Activated CD8-positive, alpha-beta memory T cell treated with anti-CD3 and anti-CD28 coated beads for 4 hours (primary cell): ENCODE measurements around the gene KCNIP1.

Experiments used
- DNase-seq, 2 donors: peaks; one replicate each; pipeline ENCODE4 v3.0.0-alpha.2; 2020; ENCODE audit warnings: low read depth in 2 of 2

Gene KCNIP1

GRCh38 chr5:170711300-170711699 is 207.5 kb downstream of the KCNIP1 start:
- no peak for DNase-seq

DNA sequence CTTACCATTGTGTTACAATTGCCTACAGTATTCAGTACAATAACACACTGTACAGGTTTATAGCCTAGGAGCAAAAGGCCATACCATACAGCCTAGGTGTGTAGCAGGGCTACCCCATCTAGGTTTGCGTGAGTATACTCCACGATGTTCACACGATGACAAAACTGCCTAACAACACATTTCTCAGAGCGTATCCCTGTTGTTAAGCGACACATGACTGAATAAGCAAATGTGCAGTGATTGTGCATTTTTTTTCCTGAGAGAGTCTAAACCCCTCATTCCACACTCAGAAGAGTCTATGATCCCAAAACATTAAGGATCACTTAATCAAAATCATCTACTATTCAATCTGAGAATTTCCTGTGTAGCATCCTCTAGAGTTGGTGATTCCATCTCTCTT is 211.3 kb downstream of the KCNIP1 start:
- no peak for DNase-seq

- DNase-seq, result no peak
Observed at GRCh38 chr5:170716396-170716795, 212.6 kb downstream of the KCNIP1 start.

GRCh38 chr5:170719551-170719950 is 215.7 kb downstream of the KCNIP1 start:
- DNase-seq, result no peak

DNA sequence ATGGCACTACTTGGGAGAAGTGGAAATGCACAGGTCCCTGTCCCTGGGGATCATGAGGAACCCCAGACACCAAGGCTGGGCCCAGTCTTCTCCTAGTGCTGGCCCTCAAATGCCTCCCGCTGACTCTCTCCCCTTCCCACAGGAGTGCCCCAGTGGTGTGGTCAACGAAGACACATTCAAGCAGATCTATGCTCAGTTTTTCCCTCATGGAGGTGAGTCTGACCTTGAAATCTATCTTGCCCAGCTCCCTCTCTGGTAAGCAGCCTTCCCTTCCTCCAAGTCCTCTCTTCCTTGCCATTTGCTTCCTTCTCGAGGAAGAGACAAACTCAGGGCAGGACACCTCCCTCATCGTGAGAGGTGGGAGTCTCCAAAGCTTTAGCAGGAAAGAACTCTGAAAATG is 216.4 kb downstream of the KCNIP1 start:
- no peak for DNase-seq

DNA sequence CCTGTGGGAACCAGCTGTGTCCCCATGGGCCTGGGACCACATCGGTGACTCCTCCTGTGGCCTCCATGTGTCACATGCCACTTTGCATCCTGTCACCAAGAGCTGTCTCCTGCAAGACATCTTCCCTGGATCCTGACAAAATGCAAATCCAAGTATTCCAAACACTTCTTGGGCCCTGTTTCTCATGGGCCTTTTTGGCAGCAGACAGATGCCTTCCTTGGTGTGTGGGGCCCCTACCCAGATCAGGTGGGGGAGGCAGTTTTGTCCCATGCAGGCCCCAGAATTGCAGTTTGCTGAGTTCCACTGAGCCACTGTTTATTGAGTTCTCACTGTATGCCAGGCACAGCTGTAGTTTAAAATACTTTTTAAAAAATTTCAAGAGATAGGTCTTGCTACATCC is 217.2 kb downstream of the KCNIP1 start:
- no peak for DNase-seq

DNA sequence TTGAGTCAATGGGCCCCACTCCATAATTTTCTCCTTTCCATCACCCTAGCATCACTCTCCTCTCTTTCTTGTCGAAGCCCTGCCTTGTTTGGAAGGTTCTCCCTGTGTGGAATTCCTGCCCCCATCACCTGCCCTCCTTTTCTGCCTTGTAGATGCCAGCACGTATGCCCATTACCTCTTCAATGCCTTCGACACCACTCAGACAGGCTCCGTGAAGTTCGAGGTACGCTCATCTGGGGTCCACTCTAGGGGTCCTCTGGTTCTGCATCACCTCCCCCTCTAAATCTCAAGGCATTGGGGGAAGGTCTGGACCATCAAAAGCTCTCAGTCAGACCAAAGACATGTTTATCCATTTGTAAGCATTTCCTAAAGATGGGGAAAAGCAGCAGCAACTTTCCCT is 217.9 kb downstream of the KCNIP1 start:
- DNase-seq, result no peak

DNA sequence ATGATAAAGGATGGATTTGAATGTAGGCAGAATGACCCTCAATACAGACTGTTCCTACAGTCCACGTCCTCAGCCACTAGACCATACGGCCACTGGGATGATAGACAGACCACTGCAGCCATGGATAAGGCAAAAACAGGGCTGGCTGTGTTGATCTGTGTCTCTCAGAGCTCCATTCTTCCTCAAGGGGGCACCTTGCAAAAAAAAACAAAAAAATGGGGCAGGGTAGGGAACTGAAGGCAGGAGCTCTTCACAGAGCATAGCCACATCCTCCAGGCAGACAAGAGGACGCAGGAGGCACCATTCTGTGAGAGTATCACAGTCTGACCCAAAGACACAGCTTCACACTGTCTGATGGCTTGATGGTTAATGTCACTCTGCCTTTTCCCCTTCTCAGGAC is 218.5 kb downstream of the KCNIP1 start:
- DNase-seq, result no peak

GRCh38 chr5:170731052-170731451 is 227.2 kb downstream of the KCNIP1 start:
- no peak for DNase-seq

- no peak for DNase-seq
Observed at GRCh38 chr5:170732685-170733084, 228.9 kb downstream of the KCNIP1 start.

DNA sequence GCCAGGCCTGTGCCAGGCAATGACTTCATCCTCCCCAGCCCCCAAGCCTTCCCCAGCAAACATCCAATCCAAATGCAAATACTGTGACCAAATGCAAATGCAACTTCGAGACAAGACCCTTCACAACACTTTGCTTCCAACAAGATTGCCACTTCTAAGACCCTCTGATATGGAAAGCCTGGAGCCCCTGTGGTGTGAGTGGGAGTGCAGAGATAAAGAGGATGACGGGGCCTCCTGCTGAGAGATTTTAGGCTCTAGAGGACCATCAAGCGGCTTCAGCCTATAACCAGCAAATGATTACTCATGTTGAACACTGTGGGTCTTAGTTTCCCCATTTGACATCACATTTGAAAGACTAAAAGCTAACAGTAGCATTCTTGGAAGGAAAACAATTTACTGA is 233.1 kb downstream of the KCNIP1 start:
- no peak for DNase-seq

DNA sequence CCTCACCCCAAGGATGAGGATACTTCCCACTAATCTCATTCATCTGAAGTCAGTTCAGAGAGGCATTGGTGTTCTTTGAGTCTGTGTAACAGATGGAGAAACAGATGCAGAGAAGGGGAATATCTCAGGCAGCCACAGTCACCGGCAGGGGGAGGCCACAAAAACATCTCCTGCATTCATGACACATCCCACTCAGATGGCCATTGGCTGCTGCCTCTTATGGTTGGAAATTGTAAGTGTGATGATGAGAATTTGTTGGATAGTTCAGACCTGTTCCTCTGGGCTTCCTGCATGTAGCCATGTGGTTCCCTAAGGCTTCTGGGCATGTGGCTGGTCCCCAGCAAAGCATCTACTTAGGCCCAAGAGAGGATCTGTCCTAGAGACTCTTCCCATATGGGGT is 233.8 kb downstream of the KCNIP1 start:
- DNase-seq, result no peak

GRCh38 chr5:170738840-170739239 is 235.0 kb downstream of the KCNIP1 start:
- no peak for DNase-seq

DNA sequence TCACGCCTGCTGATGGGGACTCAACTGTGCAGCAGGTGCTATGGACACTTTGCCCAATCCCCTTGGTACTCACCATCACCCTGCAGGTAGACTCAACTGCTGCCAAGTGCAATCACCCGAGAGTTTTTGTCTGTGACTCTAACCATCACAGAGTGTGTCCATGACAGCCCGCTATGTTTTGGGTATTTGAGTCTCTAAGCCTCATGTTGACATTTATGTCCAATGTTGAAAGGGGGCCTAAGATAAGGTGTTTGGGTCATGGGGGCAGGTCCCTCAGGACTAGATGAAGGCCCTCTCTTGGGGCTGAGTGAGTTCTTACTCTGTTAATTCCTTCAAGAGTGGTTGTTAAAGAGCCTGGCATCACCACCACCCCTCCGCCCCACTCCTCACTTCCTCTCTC is 235.6 kb downstream of the KCNIP1 start:
- no peak for DNase-seq

- no peak for DNase-seq
Observed at GRCh38 chr5:170740551-170741205, 236.9 kb downstream of the KCNIP1 start.

DNA sequence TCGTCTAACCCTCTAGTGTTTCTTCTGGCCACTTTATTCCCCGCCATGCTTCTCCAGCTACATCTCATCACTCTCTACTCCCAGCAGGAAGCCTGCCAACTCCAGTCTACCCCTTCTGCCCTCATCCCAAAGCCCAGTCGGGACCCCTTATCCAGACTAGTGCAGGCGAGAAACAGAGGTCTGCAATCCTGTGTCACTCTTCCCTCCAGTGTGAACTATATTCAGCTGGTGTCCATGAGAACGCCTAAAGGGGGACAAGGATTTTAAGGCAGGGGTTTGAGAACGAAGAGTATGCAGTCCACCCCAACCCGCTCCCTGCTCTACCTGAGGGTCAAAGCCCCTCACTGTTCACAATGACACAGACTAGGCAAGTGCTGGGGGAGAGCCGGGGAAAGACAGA is 238.0 kb downstream of the KCNIP1 start:
- DNase-seq, result no peak

GRCh38 chr5:170743876-170744212 is 240.0 kb downstream of the KCNIP1 start:
- no peak for DNase-seq

DNA sequence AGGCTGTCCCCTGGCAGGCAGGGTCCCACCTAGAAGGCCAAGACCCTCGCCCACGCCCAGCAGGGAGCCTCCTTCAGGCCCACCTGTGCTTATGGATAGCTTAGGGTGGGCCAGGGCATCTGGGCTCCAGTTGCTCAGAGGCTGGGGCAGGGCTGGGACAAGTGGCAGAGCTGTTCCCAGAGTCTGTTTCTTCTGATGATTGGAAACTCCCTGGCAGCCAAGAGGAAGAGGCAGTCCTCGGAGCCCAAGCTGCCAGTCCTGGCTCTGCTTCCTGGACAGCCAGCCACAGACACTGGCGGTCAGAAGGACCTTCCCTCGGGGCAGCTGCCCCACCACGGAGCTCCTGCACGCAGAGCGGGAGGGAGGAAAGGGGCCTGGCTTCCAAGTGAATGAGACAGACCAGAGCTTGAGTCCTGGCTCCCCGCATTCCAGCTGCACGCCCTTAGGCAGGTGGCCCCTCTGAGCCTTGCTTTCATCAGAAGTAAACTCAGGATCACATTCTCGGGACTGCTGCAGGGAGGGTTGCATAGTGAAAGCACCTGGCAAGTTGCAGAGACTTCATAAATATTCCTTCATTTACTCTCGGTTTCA is 241.8 kb downstream of the KCNIP1 start:
- DNase-seq, result no peak

DNA sequence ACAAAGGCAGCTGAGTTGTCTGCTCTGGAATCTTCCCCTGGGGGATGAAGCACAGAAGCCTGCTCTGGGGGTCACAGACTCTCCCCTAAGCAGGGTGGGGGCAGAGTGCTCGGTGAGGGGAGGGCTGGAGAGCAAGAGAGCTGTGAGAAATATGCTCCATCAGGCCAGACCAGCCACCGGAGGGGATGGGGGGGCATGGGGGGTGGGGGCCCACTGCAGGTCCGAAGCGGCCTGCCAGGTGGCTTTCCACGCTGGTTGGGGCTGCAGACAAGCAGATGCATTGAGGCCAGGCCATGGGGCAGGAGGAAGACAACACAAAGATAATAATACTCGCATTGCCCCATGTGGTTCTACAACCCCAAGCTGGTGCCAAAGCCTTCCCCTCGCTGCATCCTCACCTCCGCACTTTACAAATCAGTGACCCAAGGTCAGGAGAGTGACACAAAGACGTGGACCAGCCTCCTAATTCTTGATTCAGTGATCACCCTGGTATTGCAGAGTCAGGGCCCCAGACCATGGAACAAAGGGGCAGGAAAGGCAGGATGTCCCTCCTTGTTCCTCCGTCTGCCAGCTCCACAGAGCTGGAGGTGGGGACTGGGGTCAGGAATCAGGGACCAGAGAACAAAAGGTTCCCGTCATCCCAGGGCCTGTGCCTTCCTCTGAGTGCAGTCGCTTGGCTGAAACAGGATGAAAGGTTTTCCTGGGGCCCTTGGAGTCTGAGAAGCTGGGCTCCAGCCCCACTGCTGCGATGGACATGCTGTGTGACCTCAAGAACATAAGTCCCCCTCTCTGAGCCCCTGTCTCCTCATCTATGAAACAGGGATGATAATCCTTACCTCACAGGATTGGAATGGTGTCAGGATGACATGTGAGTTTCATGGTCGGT is 242.5 kb downstream of the KCNIP1 start:
- no peak for DNase-seq

DNA sequence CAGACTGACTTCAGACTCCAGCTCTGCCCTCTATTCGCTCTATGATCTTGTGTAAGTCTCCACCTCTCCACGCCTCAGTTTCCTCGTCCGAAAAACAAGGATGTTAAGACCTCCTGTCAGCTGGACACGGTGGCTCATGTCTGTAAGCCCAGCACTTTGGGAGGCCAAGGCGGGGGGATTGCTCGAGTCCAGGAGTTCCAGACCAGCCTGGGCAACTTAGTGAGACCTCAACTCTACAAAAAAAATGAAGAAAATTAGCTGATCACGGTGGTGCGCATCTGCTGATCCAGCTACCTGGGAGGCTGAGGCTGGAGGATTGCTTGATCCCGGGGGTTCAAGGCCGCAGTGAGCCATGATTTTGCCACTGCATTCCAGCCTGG is 243.1 kb downstream of the KCNIP1 start:
- no peak for DNase-seq

DNA sequence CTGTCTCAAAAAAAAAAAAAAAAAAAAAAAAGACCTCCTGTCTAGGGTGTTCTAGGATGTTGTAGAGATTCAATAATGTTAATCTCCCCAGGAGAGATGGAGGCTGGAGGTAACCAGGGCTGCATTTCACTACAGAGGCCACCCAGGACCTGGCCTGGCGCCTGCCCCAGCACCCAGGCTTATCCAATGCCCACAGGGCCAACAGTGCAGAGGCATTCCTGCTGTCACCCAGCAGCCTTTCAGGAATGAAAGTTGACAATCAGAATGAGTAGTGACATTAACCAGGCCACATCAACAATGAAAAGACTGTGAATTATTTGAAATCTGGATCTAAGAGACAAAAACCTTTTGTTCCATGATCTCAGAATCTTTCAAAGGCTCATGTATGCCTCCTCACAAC is 243.5 kb downstream of the KCNIP1 start:
- DNase-seq, result no peak

DNA sequence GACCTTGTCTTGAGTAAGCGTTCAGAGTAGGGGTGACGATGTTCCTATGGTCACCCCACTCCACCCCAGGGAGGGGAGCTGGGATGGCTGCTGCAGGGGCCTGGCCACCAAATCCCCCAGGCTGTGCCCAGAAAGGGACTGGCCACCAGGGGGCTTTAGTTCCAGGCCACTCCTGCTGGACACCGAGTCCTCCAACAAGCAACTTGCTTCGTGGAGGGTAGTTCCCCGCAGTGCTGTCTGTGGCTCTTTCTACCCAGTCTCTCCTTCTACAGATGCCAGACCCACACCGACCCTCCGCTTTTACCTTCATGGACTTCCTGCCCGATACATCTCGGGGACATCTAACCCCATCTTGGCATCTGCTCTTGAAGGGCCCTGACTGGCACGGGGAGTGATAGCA is 244.0 kb downstream of the KCNIP1 start:
- DNase-seq, result no peak

GRCh38 chr5:170748951-170749471 is 245.2 kb downstream of the KCNIP1 start:
- no peak for DNase-seq
